HG03457 (cell line): Measurements from ENCODE around the gene FUT8.

Experiments
- ATAC-seq: cut with Tn5 transposase; IDR thresholded peaks from one replicate; pipeline ENCODE4 v1.9.1; 2021; ENCODE audit warnings: moderate number of reproducible peaks; ENCODE audit not compliant: unreplicated experiment

The FUT8 gene

GRCh38 chr14:65751510-65751909 is 339.0 kb downstream of the FUT8 start:
- no peak for ATAC-seq

GRCh38 chr14:65753061-65753460 is 340.5 kb downstream of the FUT8 start:
- no peak for ATAC-seq

GRCh38 chr14:65755331-65755730 is 342.8 kb downstream of the FUT8 start:
- ATAC-seq: no peak

GRCh38 chr14:65756880-65757279 is 344.4 kb downstream of the FUT8 start:
- no peak for ATAC-seq

- ATAC-seq: no peak
Measured at GRCh38 chr14:65769151-65769550, 356.6 kb downstream of the FUT8 start.

- no peak for ATAC-seq
Measured at GRCh38 chr14:65770681-65771080, 358.2 kb downstream of the FUT8 start.

- ATAC-seq: no peak
Measured at GRCh38 chr14:65771271-65771670, 358.7 kb downstream of the FUT8 start.

GRCh38 chr14:65772466-65772865 is 359.9 kb downstream of the FUT8 start:
- ATAC-seq: no peak

GRCh38 chr14:65772921-65773574 is 360.5 kb downstream of the FUT8 start:
- ATAC-seq: no peak

GRCh38 chr14:65774041-65774440 is 361.5 kb downstream of the FUT8 start:
- ATAC-seq: no peak

- ATAC-seq: no peak
Measured at GRCh38 chr14:65776193-65776852, 363.8 kb downstream of the FUT8 start.

GRCh38 chr14:65780566-65780965 is 368.0 kb downstream of the FUT8 start:
- ATAC-seq: no peak

GRCh38 chr14:65783101-65783500 is 370.6 kb downstream of the FUT8 start:
- ATAC-seq: no peak

GRCh38 chr14:65783576-65783975 is 371.0 kb downstream of the FUT8 start:
- no peak for ATAC-seq

- ATAC-seq: no peak
Measured at GRCh38 chr14:65784574-65784973, 372.0 kb downstream of the FUT8 start.

- ATAC-seq: no peak
Measured at GRCh38 chr14:65787461-65787860, 374.9 kb downstream of the FUT8 start.

- ATAC-seq: no peak
Measured at GRCh38 chr14:65788876-65789275, 376.3 kb downstream of the FUT8 start.

- no peak for ATAC-seq
Measured at GRCh38 chr14:65789363-65789762, 376.8 kb downstream of the FUT8 start.

- no peak for ATAC-seq
Measured at GRCh38 chr14:65790172-65790815, 377.8 kb downstream of the FUT8 start.

GRCh38 chr14:65791191-65791981 is 378.9 kb downstream of the FUT8 start:
- no peak for ATAC-seq

- no peak for ATAC-seq
Measured at GRCh38 chr14:65792208-65792905, 379.8 kb downstream of the FUT8 start.
